Measurements from ENCODE around the gene SGCA.

SGCA gene

DNA sequence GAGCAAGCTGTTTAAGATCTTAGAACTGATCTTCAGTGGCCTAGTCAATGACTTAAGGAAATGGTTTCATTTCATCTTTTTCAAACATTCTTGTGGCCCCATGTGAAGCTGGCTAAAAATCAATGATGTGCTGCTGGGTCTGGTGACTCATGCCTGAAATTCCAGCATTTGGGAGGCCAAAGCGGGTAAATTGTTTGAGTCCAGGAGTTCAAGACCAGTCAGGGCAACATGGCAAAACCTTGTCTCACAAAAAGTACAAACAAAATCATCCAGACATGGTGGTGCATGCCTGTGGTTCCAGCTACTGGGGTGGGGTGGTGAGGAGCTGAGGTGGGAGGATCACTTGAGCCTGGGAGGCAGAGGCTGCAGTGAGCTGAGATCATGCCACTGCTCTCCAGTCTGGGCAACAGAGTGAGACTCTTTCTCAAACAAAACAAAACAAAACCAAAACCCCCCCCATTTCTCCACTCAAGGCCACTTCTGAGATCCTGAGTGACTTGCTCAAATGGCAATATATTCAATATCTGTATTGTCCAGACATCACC is 53.0 kb downstream of the SGCA start:
- Histone ChIP-seq H3K4me3 (IDR thresholded peaks at IDR 0.05; ENCODE audit: insufficient read depth, low read depth, low read length) (no peak overlapping the region), H3K27me3 (ENCODE audit: insufficient read depth, low read depth) (no peaks in the 10 kb centered on the region; the same call in 1 of the 2 replicates), H3K4me2 (no peak overlapping the region), H3K27ac (no peak overlapping the region), H3K36me3 (ENCODE audit: insufficient read depth) (no peaks in the 10 kb centered on the region), H2AFZ (ENCODE audit: low read depth) (no peak overlapping the region), H4K20me1 (ENCODE audit: insufficient read depth) (no peaks in the 10 kb centered on the region), H3K79me2 (ENCODE audit: insufficient read depth, low read depth) (no peaks in the 10 kb centered on the region), H3K9ac (no peak overlapping the region), H3K4me1 (ENCODE audit: low read depth, poor library complexity, severe bottlenecking) (no peaks in the 10 kb centered on the region)
- TF ChIP-seq CTCF (conservative IDR thresholded peaks at IDR 0.05; ENCODE audit: low read depth, low read length): no peak

GRCh38 chr17:50219342-50219741 is 53.5 kb downstream of the SGCA start:
- Histone ChIP-seq H3K4me1 (ENCODE audit: low read depth, poor library complexity, severe bottlenecking) (no peaks in the 10 kb centered on the region), H3K79me2 (ENCODE audit: insufficient read depth, low read depth) (no peaks in the 10 kb centered on the region), H3K36me3 (ENCODE audit: insufficient read depth) (no peaks in the 10 kb centered on the region), H3K27ac (no peak overlapping the region), H3K27me3 (ENCODE audit: insufficient read depth, low read depth) (no peaks in the 10 kb centered on the region; the same call in 1 of the 2 replicates), H3K9ac (no peak overlapping the region), H4K20me1 (ENCODE audit: insufficient read depth) (no peaks in the 10 kb centered on the region), H2AFZ (ENCODE audit: low read depth) (no peak overlapping the region), H3K4me2 (no peak overlapping the region), H3K4me3 (IDR thresholded peaks at IDR 0.05; ENCODE audit: insufficient read depth, low read depth, low read length) (no peak overlapping the region)
- TF ChIP-seq CTCF (conservative IDR thresholded peaks at IDR 0.05; ENCODE audit: low read depth, low read length): no peak

DNA sequence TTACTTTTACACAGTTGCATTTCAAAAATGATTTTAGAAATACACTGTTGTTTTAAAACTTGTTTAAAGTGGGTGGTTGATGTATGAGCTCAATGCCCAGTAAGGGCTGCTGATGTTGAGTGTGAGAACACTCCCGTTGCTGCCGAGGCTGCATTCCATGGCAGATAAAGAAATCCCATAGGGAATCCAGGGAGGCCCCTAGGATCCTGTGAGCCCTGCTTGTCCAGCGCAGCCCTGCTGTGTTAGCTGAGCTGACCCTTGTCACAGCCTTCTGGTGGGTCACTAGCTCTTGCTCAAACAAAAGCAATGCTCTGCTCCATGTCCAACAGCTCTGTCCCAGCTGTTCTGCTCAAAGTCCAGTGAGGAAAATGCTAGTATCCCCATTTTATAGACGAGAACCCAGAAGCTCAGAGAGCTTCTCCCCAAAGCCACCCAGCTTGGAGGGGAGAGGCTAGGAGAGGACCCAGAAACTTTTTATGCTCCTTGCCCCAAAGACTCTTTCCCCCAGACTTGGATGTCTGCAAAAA is 54.2 kb downstream of the SGCA start:
- Histone ChIP-seq H3K27ac (no peak overlapping the region), H4K20me1 (ENCODE audit: insufficient read depth) (no peaks in the 10 kb centered on the region)
- TF ChIP-seq CTCF (conservative IDR thresholded peaks at IDR 0.05; ENCODE audit: low read depth, low read length): no peak

DNA sequence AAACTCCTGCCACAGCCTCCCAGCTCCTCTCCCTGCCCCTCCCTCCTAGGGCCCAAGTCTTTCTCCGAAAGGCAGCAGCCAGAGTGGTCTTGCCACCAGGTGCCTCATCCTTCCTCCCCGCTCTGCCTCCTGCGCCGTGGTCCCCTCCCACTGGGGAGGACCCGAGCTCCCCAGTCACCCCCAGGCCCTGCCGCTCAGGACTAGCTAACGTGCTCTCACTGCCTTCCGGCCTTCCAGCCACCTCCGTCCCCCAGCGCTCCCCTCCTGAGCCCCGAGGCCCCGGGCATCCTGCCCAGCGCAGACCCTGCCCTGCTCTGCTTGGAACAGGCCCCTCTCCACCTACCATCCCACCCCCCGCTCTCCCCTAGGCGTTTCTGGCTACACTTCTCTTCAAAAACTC is 55.0 kb downstream of the SGCA start:
- Histone ChIP-seq H3K27me3 (ENCODE audit: insufficient read depth, low read depth) (no peaks in the 10 kb centered on the region; the same call in 1 of the 2 replicates), H3K4me1 (ENCODE audit: low read depth, poor library complexity, severe bottlenecking) (no peaks in the 10 kb centered on the region), H3K4me2 (no peak overlapping the region), H3K79me2 (ENCODE audit: insufficient read depth, low read depth) (no peaks in the 10 kb centered on the region), H4K20me1 (ENCODE audit: insufficient read depth) (no peaks in the 10 kb centered on the region), H3K4me3 (IDR thresholded peaks at IDR 0.05; ENCODE audit: insufficient read depth, low read depth, low read length) (no peak overlapping the region), H3K27ac (no peak overlapping the region), H3K9ac (no peak overlapping the region), H2AFZ (ENCODE audit: low read depth) (no peak overlapping the region), H3K36me3 (ENCODE audit: insufficient read depth) (no peaks in the 10 kb centered on the region)
- no peak for TF ChIP-seq CTCF (conservative IDR thresholded peaks at IDR 0.05; ENCODE audit: low read depth, low read length)

More for the DNA sequence above, 54.2 kb downstream of the SGCA start:
- H3K4me3 ChIP-seq (IDR thresholded peaks at IDR 0.05; ENCODE audit: insufficient read depth, low read depth, low read length): no peak overlapping the region
- no peaks in the 10 kb centered on the region for H3K79me2 ChIP-seq (ENCODE audit: insufficient read depth, low read depth)
- H3K4me2 ChIP-seq: no peak overlapping the region
- no peaks in the 10 kb centered on the region; the same call in 1 of the 2 replicates for H3K27me3 ChIP-seq (ENCODE audit: insufficient read depth, low read depth)
- no peak overlapping the region for H2AFZ ChIP-seq (ENCODE audit: low read depth)
- no peak overlapping the region for H3K9ac ChIP-seq
- no peaks in the 10 kb centered on the region for H3K36me3 ChIP-seq (ENCODE audit: insufficient read depth)
- no peaks in the 10 kb centered on the region for H3K4me1 ChIP-seq (ENCODE audit: low read depth, poor library complexity, severe bottlenecking)

Data from KMS-11 (cell line).